KMS-11 (cell line): ENCODE data around the gene GPC1.

Experiments used
- H2AFZ ChIP-seq: fragments of 200-600 bp; sonication (generic); 2 replicates; pipeline ENCODE4 v1.6.1; 2016; ENCODE audit warnings: antibody characterized with exemption, mixed run types, low read depth
- H3K27ac ChIP-seq: fragments of 200-600 bp; sonication (generic); 2 replicates; pipeline ENCODE4 v1.6.1; 2016; ENCODE audit warnings: mild to moderate bottlenecking, mixed run types
- H3K27me3 ChIP-seq: fragments of 200-600 bp; sonication (generic); 2 replicates; pipeline ENCODE4 v1.6.1; 2017; ENCODE audit warnings: mild to moderate bottlenecking, low read depth, mixed run types, moderate library complexity; ENCODE audit not compliant: insufficient read depth
- H3K36me3 ChIP-seq: fragments of 200-600 bp; sonication (generic); 2 replicates; pipeline ENCODE4 v1.6.1; 2017; ENCODE audit warnings: mild to moderate bottlenecking, mixed run types; ENCODE audit not compliant: insufficient read depth
- H3K4me1 ChIP-seq: fragments of 200-600 bp; sonication (generic); 2 replicates; pipeline ENCODE4 v1.6.1; 2016; ENCODE audit warnings: mild to moderate bottlenecking, low read depth, mixed run types; ENCODE audit not compliant: poor library complexity, severe bottlenecking
- H3K4me2 ChIP-seq: fragments of 200-600 bp; sonication (generic); 2 replicates; pipeline ENCODE4 v1.7.0; 2016; ENCODE audit warnings: mild to moderate bottlenecking, mixed run types
- H3K4me3 ChIP-seq: fragments of 200-600 bp; sonication (generic); IDR thresholded peaks from 2 replicates; pipeline ENCODE4 v1.6.1; 2017; ENCODE audit warnings: low read depth, low read length, mixed read lengths; ENCODE audit not compliant: insufficient read depth
- H3K79me2 ChIP-seq: fragments of 200-600 bp; sonication (generic); 2 replicates; pipeline ENCODE4 v1.6.1; 2016; ENCODE audit warnings: low read depth, mixed run types; ENCODE audit not compliant: insufficient read depth
- H3K9ac ChIP-seq: fragments of 200-600 bp; sonication (generic); 2 replicates; pipeline ENCODE4 v1.6.1; 2016; ENCODE audit warnings: mild to moderate bottlenecking, mixed run types
- H4K20me1 ChIP-seq: fragments of 200-600 bp; sonication (generic); 2 replicates; pipeline ENCODE4 v1.6.1; 2016; ENCODE audit warnings: mild to moderate bottlenecking, mixed run types; ENCODE audit not compliant: insufficient read depth
- TF ChIP-seq, protein P1 (sequence below): fragments of 200-600 bp; sonication (generic); conservative IDR thresholded peaks from 2 replicates; pipeline ENCODE4 v1.6.1; 2017; ENCODE audit warnings: low read depth, mild to moderate bottlenecking, antibody characterized with exemption, low read length, moderate library complexity, mixed read lengths

GPC1 gene

DNA sequence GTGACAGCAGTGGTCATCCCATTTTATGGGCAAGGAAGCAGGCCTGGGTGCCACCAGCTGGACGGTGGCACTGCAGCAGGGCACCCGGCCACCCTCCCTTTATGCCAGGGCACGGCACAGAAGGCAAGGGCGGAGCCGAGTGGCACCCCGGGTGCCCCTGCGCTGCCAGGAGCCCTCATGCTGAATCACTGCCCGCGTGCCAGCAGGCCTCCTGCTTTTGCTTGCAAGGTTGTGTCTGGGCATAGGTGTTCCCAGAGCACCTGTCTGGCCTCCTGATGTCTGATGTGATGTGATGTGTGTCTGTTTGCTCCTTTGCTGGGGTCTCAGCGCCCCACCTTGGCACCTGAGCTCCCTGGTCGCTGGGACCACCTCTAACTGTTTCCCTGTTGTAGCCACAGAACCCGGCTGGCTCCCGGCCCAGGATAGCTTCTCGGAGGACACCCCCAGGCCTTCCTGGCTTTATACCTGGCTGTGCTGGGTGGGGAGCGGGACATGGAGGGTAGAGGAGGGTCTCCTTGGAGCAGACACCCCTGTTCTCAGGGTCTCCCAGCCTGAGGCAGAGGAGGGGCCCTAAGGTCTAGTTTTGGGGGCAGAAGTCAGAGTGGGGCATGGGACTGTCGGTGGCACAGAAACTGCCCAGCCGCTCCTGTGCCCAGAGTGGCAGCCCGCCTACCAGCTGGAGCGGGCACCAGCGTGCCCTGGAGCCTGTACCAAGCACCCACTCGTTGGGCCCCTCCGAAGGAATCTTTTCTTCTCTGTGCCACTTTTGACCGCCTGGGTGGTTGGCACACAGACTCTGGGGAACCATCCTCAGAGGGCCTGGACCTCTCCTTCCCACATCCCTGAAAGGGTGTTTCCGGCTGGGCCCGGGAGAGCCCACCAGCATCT lies 3.6 kb downstream of the GPC1 start:
- H3K4me1 ChIP-seq: no peaks in the 10 kb centered on the region
- H3K4me3 ChIP-seq: no peak overlapping the region
- H3K36me3 ChIP-seq: no peaks in the 10 kb centered on the region
- H3K4me2 ChIP-seq: no peak overlapping the region
- TF ChIP-seq, protein P1, sequence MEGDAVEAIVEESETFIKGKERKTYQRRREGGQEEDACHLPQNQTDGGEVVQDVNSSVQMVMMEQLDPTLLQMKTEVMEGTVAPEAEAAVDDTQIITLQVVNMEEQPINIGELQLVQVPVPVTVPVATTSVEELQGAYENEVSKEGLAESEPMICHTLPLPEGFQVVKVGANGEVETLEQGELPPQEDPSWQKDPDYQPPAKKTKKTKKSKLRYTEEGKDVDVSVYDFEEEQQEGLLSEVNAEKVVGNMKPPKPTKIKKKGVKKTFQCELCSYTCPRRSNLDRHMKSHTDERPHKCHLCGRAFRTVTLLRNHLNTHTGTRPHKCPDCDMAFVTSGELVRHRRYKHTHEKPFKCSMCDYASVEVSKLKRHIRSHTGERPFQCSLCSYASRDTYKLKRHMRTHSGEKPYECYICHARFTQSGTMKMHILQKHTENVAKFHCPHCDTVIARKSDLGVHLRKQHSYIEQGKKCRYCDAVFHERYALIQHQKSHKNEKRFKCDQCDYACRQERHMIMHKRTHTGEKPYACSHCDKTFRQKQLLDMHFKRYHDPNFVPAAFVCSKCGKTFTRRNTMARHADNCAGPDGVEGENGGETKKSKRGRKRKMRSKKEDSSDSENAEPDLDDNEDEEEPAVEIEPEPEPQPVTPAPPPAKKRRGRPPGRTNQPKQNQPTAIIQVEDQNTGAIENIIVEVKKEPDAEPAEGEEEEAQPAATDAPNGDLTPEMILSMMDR: no peak
- H4K20me1 ChIP-seq: no peaks in the 10 kb centered on the region
- H3K27ac ChIP-seq: no peak overlapping the region
- H3K9ac ChIP-seq: no peak overlapping the region
- no peak overlapping the region for H2AFZ ChIP-seq
- peaks cover 55% of the 10 kb centered on the region; the same call in 1 of the 2 replicates for H3K27me3 ChIP-seq
- no peaks in the 10 kb centered on the region for H3K79me2 ChIP-seq

DNA sequence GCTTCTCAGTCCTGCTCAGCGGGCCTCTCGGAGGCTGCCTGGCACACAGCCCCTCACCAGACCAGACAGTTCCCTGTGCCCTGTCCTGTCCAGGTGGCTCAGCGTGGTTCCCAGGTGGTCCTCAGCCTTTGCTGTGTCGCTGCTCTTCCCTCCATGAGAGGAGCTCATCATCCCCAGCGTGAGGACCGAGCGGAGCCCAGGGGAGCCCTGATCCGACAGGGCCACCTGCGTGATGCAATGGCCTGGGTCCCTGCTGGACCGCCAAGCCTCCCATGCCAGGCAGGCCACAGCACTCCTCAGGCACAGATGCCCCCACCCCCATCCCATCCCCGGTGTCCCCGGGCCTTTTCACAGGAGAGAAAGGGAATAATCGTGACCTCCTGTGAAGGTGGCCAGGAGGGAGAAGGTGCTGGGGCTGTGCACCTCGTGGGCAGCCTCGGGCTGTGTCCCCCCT lies 4.3 kb downstream of the GPC1 start:
- Histone ChIP-seq H2AFZ (no peak overlapping the region), H3K9ac (no peak overlapping the region), H3K79me2 (no peaks in the 10 kb centered on the region), H3K4me1 (no peaks in the 10 kb centered on the region), H3K27me3 (peaks cover 56% of the 10 kb centered on the region; the same call in 1 of the 2 replicates), H3K36me3 (no peaks in the 10 kb centered on the region), H3K4me3 (no peak overlapping the region), H3K27ac (no peak overlapping the region), H4K20me1 (no peaks in the 10 kb centered on the region), H3K4me2 (no peak overlapping the region)
- TF ChIP-seq, protein P1: no peak

DNA sequence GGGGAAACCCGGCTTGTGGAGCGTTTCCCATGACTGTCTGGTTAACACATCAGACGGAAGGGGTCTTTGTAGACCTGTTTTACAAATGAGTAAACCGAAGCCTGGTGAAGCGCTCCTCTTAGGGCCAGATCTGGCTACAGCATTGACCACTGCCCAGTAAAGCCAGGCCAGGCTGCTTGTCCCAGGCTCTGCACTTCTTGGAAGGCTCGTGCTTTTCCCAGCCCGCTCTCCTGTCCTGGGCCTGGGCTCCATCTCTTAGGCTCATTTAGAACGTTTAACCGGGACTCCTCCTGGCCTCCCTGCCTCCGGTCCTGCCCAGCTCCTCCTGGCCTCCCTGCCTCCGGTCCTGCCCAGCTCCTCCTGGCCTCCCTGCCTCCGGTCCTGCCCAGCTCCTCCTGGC lies 4.8 kb downstream of the GPC1 start:
- Histone ChIP-seq H3K27ac (no peak overlapping the region), H3K9ac (no peak overlapping the region), H4K20me1 (no peaks in the 10 kb centered on the region), H3K36me3 (no peaks in the 10 kb centered on the region), H3K4me1 (no peaks in the 10 kb centered on the region), H2AFZ (no peak overlapping the region), H3K27me3 (peaks cover 57% of the 10 kb centered on the region; the same call in 1 of the 2 replicates), H3K4me2 (no peak overlapping the region), H3K79me2 (no peaks in the 10 kb centered on the region), H3K4me3 (no peak overlapping the region)
- TF ChIP-seq, protein P1: no peak

DNA sequence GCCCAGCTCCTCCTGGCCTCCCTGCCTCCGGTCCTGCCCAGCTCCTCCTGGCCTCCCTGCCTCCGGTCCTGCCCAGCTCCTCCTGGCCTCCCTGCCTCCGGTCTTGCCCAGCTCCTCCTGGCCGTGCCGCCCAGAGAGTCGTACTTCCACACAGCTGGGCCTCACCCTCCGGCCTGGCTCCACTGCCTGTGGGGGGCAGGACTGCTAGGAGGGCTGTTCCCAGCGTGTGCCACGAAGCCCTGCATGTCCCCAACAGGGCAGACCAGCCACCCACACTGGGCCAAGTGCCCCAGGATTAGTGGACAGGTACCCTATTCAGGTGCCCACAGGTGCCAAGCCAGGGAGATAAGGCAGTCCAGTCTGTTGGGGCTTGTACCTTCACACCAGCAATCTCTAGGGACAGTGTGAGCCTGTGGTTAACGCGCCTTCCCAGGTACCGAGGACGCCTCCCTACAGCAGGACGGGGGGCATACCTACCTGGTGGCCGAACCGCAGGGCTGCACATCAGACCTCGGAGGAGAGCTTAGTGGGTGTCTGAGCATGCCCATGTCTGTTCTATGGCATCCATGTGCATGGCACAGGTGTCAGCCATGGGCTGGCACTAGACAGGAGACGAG lies 5.3 kb downstream of the GPC1 start:
- Histone ChIP-seq H3K79me2 (no peaks in the 10 kb centered on the region), H3K27ac (no peak overlapping the region), H2AFZ (no peak overlapping the region), H3K9ac (no peak overlapping the region), H3K4me1 (no peaks in the 10 kb centered on the region), H3K4me2 (no peak overlapping the region), H3K36me3 (no peaks in the 10 kb centered on the region), H4K20me1 (no peaks in the 10 kb centered on the region), H3K4me3 (no peak overlapping the region), H3K27me3 (peaks cover 57% of the 10 kb centered on the region; the same call in 1 of the 2 replicates)
- TF ChIP-seq, protein P1: no peak
